ENCODE results near the gene ADORA2B. TPM values are rescaled to one million over a fixed set of nuclear protein-coding genes. Genes with fewer than 3 reads are reported as not detected.

Gene ADORA2B
- total RNA-seq, 2 experiments from 2014 or later: not detected

DNA sequence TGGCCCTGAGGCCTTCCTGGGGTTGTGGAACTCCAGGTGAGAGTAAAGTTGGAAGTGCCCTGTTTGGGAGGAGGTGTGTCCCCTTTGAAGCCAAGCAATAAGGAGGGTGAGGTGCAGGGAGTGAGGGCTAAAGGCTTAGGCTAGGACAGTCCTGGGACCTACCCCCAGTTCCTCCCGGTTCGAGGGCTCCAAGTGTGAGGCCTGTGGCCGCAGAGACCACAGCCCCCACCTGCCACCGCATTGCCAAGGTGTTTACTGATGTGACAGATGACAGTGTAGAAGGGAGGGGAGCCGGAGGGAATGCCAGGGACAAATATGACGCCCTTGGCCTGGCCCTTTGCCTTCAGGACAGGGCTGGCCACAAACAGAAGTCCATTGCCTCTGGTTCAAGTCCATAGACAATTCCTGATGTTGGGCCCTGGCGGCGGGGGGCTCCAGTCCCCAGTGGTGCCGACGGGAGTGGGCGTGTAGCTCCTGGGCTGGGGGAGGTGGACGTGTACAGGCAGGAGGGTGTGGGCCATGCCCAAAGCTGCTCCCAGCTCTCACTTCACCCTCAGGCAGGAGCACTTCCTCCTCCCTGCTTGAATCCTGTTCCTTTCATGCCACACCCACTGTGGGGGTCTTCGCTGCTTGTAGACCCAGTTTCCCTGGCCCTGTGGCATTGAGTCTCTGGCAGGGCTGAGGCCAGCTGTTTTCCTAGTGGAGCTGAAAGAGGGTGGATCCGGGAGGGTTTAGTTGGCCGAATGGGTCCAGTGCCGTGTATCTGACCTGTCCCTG, 3.2 kb downstream of the ADORA2B start:
- H3K27ac ChIP-seq (ENCODE audit: low read depth, low read length, poor library complexity, severe bottlenecking): no peak overlapping the region
- no peak for DNase-seq (ENCODE audit: low spot score)
- TF ChIP-seq EZH2phosphoT487 (IDR thresholded peaks at IDR 0.05; ENCODE audit: borderline replicate concordance, low read depth, low read length) (no peak), CTCF (conservative IDR thresholded peaks at IDR 0.05; ENCODE audit: low read length) (no peak)
- no peaks in the 10 kb centered on the region for H3K4me1 ChIP-seq (ENCODE audit: insufficient read depth, low read length, poor library complexity, severe bottlenecking)
- CTCF ChIA-PET (ENCODE audit: unreplicated experiment): no interaction called here
- intact Hi-C loops (cut with micrococcal nuclease; ENCODE audit: unreplicated experiment): no loop called here
- no TSS peak for BruUV-seq (replicated peaks)
- no peak overlapping the region for H3K4me3 ChIP-seq (ENCODE audit: low read depth, low read length, poor library complexity, severe bottlenecking)
- no peaks in the 10 kb centered on the region for H3K36me3 ChIP-seq (ENCODE audit: insufficient read depth, low read length)
- POLR2A ChIA-PET: no interaction called here
- H4K20me1 ChIP-seq (ENCODE audit: insufficient read depth, low read length): no peaks in the 10 kb centered on the region
- no peaks in the 10 kb centered on the region for H3K9me2 ChIP-seq (ENCODE audit: insufficient read depth, low read length)
- H3K4me2 ChIP-seq (ENCODE audit: low read length): no peak overlapping the region
- no peaks in the 10 kb centered on the region for H3K79me2 ChIP-seq (ENCODE audit: insufficient read depth, low read depth, low read length)
- H3K9me3 ChIP-seq (ENCODE audit: low read length): no peaks in the 10 kb centered on the region
- H2AFZ ChIP-seq (ENCODE audit: low read length): no peak overlapping the region

DNA sequence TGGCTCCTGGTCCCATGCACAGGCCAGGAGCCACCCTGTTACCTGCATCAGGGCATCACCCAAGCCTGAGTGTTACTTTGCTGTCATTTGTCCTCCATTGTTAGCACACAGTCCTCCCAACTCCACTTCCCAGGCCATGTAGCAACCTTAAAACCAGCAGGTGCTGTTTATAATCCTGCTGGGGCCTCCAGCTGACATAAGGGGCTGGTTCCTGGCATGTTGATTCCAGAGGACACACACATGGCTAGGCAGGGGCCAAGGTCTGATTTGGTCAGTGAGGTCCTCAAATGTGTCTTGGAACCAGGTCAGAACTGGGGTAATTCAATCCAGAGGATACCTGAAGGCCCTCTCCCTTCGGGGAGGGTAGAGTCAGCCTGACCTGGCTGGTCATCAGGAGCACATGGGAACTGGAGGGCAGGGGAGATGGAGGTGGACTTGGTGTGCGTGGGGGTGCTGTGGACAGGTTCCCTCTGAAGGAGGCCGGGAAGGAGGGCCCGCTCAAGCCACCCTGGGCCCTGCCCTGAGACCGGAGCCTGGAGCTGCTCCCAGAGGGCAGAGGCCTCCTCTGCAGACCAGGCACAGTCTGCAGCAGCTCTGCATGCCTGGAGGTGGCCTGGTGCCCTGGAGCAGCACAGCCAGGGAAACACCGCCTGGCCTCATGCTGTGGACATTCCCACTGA, 6.6 kb downstream of the ADORA2B start:
- H4K20me1 ChIP-seq (ENCODE audit: insufficient read depth, low read length): no peaks in the 10 kb centered on the region
- no peak for TF ChIP-seq CTCF (conservative IDR thresholded peaks at IDR 0.05; ENCODE audit: low read length)
- no peak for TF ChIP-seq EZH2phosphoT487 (IDR thresholded peaks at IDR 0.05; ENCODE audit: borderline replicate concordance, low read depth, low read length)
- no peak for DNase-seq (ENCODE audit: low spot score)
- no peaks in the 10 kb centered on the region for H3K79me2 ChIP-seq (ENCODE audit: insufficient read depth, low read depth, low read length)
- no TSS peak for BruUV-seq (replicated peaks)
- H3K36me3 ChIP-seq (ENCODE audit: insufficient read depth, low read length): no peaks in the 10 kb centered on the region
- H3K9me3 ChIP-seq (ENCODE audit: low read length): no peaks in the 10 kb centered on the region
- H3K4me2 ChIP-seq (ENCODE audit: low read length): no peak overlapping the region
- H2AFZ ChIP-seq (ENCODE audit: low read length): no peak overlapping the region
- no peaks in the 10 kb centered on the region for H3K9me2 ChIP-seq (ENCODE audit: insufficient read depth, low read length)
- no peaks in the 10 kb centered on the region for H3K4me1 ChIP-seq (ENCODE audit: insufficient read depth, low read length, poor library complexity, severe bottlenecking)
- intact Hi-C loops (cut with micrococcal nuclease; ENCODE audit: unreplicated experiment): no loop called here
- no peak overlapping the region for H3K4me3 ChIP-seq (ENCODE audit: low read depth, low read length, poor library complexity, severe bottlenecking)
- H3K27ac ChIP-seq (ENCODE audit: low read depth, low read length, poor library complexity, severe bottlenecking): no peak overlapping the region
- ChIA-PET CTCF (ENCODE audit: unreplicated experiment) (no interaction called here), POLR2A (no interaction called here)

DNA sequence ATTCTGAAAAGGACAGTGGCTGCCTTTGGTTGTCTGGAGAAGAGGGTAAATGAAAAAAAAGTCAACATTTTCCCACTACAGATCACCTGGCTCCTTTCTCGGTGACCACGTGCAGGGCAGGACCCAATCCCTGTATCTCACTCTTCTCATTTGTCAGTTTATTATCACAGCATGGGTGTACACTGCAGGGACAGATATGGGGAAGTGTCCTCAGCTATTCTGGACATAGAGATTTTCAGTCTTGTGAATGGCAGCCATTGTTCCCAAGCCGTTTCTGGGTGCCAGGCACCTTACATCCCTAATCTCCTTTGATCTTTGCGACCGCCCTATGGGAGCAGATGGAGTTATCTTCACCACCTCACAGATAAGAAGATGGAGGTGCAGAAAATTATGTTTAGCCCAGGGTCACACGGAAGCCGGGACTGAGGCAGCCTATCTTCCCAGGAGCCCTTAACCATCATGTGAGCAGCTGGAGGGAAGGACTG, 7.2 kb downstream of the ADORA2B start:
- H3K4me2 ChIP-seq (ENCODE audit: low read length): no peak overlapping the region

More for the DNA sequence above, 7.2 kb downstream of the ADORA2B start:
- H3K4me1 ChIP-seq (ENCODE audit: insufficient read depth, low read length, poor library complexity, severe bottlenecking): no peaks in the 10 kb centered on the region
- no peak overlapping the region for H2AFZ ChIP-seq (ENCODE audit: low read length)
- DNase-seq (ENCODE audit: low spot score): no peak
- no peaks in the 10 kb centered on the region for H4K20me1 ChIP-seq (ENCODE audit: insufficient read depth, low read length)
- TF ChIP-seq EZH2phosphoT487 (IDR thresholded peaks at IDR 0.05; ENCODE audit: borderline replicate concordance, low read depth, low read length) (no peak), CTCF (conservative IDR thresholded peaks at IDR 0.05; ENCODE audit: low read length) (no peak)
- no peaks in the 10 kb centered on the region for H3K36me3 ChIP-seq (ENCODE audit: insufficient read depth, low read length)
- H3K79me2 ChIP-seq (ENCODE audit: insufficient read depth, low read depth, low read length): no peaks in the 10 kb centered on the region
- H3K4me3 ChIP-seq (ENCODE audit: low read depth, low read length, poor library complexity, severe bottlenecking): no peak overlapping the region
- no peaks in the 10 kb centered on the region for H3K9me2 ChIP-seq (ENCODE audit: insufficient read depth, low read length)
- H3K9me3 ChIP-seq (ENCODE audit: low read length): no peaks in the 10 kb centered on the region
- POLR2A ChIA-PET: no interaction called here
- H3K27ac ChIP-seq (ENCODE audit: low read depth, low read length, poor library complexity, severe bottlenecking): no peak overlapping the region
- CTCF ChIA-PET (ENCODE audit: unreplicated experiment): no interaction called here
- BruUV-seq (replicated peaks): no TSS peak
- intact Hi-C loops (cut with micrococcal nuclease; ENCODE audit: unreplicated experiment): no loop called here
